Loucy (cell line): Measurements from ENCODE around the gene GNAQ.

Experiments
- CTCF ChIP-seq: fragments of 200-600 bp; sonication (generic); conservative IDR thresholded peaks from 2 replicates; pipeline ENCODE4 v1.5.1; 2014; ENCODE audit warnings: mild to moderate bottlenecking, antibody characterized with exemption, low read length
- EZH2phosphoT487 ChIP-seq: fragments of 200-600 bp; IDR thresholded peaks from 2 replicates; pipeline ENCODE4 v1.6.1; 2018; ENCODE audit warnings: antibody characterized with exemption, mild to moderate bottlenecking, moderate library complexity, borderline replicate concordance

- no peak for TF ChIP-seq CTCF
- TF ChIP-seq EZH2phosphoT487: no peak
Measured at GRCh38 chr9:78030553-78031443, 813 bp downstream of the GNAQ start.
